GM19467 (cell line): ENCODE measurements around the gene HSFX3.
A peak's percentile ranks its signal among the peaks of the same experiment; 100 is the strongest.
"Not testable (repeated sequence)": the region's sequence is repeated elsewhere in the genome, so short reads cannot be mapped to it uniquely, and the experiment has no call there.

Experiments used
- ATAC-seq: cut with Tn5 transposase; IDR thresholded peaks from one replicate; pipeline ENCODE4 v1.9.1; 2021; ENCODE audit warnings: mild to moderate bottlenecking, moderate library complexity; ENCODE audit not compliant: unreplicated experiment

The HSFX3 gene

DNA sequence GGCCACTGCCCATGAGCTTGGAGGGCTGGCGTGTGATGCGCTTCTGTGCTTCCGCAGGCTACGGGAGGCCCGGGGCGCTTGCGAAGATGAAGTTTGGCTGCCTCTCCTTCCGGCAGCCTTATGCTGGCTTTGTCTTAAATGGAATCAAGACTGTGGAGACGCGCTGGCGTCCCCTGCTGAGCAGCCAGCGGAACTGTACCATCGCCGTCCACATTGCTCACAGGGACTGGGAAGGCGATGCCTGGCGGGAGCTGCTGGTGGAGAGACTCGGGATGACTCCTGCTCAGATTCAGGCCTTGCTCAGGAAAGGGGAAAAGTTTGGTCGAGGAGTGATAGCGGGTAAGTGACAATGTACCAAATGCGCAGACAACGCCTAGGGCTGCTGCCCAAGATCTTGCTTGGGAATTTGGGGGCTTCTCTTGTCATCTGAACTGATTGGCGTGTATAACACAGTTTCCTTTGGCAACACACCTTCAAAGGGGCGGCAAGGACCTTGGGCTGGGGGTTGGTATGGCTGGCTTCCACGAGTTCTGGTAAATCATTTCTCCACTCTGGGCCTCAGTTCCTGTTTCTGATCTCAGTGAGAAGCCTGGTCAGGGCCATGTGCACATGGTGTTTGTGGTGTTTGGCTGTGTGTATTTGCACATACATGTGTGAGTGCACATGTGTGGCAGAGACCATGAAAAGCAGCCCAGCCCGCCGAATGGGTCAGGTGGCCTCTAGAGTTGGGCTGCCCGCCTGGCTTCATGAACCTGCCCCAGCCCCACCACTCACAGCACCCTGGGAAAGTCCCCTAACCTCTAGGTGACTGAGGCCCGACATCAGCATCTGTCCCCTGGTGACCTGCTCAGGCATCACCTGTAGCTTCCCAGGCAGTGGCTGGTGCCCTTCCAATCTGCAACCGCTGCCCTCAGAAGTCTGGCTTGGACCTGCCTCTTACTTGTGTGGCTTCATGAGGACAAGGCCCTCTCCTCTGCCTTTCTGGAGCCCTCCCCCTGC lies 3.9 kb downstream of the HSFX3 start:
- peak; percentile 36 for ATAC-seq

DNA sequence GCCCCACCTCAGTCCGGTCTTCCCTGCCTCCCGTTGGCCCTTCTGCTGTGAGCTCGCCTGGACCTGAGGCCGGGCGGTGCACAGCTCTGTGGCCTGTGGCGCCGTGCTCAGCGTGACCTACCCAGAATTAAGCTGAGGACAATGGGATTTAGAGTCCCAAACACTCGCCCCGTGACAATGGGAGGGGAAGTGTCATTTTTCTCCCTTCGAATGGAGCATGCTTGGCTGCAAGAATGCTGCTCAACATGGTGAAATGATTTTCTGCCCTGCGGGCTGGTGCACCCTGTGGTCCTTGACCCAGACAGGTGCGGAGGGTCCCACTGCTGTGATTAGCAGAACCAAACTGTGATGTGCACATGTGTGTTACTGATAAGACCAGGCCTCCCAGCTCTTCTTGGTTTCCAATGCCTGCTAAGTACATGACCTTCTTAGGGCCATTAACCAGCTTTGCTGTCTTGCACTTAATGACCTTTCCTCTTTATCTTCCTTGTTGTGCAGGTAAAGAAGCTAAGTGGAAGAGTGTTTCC lies 8.1 kb downstream of the HSFX3 start:
- ATAC-seq = no peak

DNA sequence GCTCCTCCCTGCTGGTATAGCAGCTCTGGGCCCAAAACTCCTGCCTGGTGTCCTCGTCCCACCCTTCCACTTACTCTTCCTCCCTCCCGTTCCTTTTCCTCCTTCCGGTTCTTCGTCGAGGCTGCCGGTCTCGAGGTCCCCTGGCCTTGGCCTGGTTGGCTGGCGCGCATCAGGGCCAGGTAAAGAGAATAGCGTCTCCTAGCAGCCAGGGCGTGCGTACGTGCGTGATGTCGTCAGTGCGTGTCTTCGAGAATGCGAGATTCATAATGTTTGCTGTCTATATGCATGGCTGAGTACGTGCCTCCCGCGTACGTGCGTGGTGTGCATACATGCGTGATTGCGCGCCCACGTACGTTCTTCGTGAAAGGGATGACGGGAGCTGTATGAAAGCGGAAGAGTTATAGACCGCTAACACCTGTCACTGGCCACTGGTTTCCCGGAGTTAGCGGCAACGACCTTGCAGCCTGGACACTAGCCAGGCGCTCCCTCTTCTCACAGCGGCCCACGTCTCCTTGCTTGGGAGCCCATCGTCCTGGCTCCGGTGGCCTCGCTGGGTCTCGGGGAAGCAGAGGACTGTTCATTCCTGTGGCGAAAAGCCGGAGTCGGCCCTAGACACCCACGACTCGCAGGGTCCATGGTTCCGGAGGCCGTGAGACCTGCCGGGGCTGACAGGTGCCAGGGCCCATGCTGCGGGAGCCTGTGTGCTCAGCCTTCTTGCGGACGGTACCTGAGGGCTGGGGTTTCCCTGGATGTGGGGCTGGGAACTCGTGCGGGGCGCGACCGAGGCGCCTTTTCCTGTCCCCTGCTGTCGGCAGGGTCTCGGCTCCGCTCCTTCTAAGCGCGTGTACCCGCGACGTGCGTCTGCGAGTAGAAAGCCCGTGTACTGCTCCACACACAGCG lies 8.9 kb downstream of the HSFX3 start, which contains the start of gene EOLA1:
EOLA1 (plus strand) TSS at position 392 of the 900 bp plus-strand sequence. CDS start 4,619 bp downstream, outside the sequence.
- ATAC-seq = peak; percentile 78

DNA sequence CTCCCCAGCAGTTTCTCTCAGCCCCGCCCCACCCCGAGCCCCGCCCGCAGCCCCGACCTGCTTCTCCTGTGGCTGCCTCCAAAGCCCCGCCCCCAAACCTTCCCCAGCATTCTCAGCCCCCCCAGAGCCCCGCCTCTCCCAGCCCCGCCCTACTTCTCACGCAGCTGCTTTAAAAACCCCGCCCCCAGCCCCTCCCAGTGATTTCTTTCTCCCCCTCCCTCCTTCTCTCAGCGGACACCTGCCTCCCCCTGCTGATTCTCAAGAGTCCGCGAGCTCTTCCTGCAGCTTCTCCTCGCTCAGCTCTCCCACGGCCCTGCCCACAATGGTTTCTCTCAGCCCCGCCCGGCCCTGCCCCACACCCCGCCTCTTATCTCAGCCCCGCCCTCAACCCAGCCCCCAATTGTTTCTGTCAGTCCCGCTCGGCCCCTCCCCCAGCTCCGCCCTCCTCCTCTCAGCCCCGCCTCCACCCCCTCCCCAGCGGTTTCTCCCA lies 9.5 kb downstream of the HSFX3 start:
- peak; percentile 17 for ATAC-seq

DNA sequence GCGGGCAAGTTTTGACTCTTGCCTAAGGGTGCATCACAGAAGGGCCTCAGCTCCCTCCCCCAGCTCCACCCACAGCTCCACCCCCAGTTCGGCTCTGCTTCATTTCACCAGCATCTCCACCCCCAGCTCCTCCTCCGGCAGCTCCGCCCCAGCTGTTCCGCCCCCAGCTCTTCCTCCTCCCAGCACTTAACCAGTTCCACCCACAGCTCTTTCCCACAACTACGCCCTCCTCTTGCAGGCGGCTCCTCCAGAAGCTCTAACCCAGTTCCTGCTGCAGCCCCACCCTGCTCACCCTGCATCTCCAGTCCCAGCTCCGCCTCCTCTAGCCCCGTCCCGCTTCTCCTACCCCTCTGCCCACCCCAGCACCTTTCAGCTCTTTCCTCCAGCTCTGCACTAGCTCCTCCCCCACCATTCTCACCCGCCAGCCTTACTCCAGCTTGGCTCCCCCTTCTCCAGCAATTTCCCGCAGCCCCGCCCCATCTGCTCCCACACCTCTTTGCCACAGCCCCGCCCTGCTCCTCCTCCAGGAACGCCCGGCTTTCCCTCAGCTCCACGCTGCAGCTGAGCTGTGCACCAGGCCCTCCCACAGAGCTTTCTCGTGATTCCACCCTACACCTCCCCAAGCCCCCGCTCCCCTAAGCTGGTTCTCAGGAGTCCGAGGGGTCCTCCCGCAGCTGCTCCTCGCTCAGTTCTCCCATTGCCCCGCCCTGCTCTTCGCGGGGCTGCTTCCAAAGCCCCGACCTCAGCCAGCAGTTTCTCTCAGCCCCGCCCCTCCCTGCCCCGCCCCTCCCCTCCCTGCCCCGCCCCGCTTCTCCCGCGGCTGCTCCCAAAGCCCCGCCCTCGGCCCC lies 10.2 kb downstream of the HSFX3 start:
- ATAC-seq = peak; percentile 45

DNA sequence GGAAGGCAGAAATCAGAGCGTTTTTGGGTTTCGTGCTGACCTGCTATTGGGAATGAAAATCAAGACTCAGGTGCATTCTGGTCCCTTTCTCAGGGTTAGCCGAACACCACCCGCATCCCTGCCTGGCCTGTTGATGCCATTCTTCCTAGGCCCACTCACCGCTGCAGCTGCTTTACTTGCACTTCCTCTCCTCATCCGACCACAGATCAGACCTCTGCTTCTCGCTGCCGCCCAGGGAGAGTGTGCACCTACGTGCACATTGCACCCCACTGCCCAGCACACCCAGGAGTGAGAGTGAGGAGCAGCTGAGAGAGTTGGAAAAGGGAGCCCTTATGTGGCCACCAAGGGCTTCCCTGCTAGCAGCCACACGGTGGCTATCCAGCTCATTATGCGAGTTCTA lies 12.2 kb downstream of the HSFX3 start:
- not testable (repeated sequence) for ATAC-seq

DNA sequence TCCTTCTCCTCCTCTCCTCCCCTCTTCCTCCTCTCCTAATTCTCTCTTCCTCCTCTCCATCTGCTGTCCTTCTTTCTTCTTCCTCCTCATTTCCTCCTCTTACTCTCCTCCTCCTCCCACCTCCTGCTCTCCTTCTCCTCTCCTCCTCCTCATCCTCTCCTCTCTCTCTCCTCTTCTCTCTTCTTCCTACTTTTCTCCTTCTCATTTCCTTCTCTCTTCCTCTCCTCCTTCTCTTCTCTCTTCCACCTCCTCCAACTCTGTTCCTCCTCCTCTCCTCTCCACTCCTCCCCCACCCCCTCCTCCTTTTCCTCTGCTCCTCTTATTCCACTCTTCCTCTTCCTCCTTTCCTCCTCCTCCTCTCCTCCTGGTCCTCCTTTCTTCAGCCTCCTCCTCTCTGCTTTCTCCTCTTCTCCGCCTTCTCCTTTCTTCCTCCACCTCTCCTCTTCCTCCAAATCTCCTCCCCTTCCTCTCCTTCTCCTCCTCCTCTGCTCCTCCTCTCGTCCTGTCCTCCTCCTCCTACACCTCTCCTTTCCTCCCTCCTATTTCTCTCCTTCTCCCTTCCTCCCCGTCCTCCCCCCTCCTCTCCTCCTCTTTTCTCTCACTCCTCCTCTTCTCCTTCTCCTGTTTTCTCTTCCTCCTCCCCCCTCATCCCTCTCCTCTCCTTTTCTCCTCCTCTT lies 14.7 kb downstream of the HSFX3 start:
- ATAC-seq = not testable (repeated sequence)

DNA sequence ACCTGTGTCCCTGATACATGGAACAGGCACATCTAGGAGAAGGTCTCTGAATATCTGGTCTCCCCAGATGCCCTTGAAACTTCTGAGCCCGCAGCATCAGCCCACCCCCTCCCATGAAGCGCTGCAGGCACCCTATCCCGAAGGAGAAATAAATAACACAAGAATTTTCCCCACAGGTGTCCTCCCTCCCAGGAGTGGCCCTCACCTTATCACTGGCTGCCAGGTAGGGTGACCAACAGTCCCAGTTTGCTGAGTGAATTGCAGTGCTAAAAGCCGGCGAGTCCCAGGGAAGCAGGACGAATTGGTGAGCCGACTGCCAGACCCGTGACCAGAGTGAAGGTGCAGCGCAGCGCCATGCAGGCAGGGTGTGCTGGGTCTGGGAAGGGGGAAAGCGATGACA lies 15.7 kb downstream of the HSFX3 start:
- ATAC-seq = not testable (repeated sequence)

DNA sequence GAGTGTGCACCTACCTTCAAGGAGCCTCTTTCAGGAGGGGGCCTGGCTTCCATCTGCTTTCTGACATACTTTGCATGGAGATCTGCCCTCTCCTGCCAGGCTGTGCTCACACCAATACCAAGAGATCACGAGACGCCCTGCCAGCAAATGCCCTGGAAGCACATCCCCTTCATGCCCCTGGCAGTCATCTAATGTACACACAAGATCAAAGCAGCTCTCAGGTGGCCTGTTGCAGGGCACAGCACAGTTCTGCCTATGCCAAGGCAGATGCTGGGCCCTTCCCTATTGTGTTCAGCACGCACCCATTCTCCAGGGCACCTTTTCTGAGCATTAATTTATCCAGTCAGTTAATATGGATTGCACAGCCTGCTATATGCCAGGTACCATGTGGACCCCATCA lies 16.9 kb downstream of the HSFX3 start:
- not testable (repeated sequence) for ATAC-seq

DNA sequence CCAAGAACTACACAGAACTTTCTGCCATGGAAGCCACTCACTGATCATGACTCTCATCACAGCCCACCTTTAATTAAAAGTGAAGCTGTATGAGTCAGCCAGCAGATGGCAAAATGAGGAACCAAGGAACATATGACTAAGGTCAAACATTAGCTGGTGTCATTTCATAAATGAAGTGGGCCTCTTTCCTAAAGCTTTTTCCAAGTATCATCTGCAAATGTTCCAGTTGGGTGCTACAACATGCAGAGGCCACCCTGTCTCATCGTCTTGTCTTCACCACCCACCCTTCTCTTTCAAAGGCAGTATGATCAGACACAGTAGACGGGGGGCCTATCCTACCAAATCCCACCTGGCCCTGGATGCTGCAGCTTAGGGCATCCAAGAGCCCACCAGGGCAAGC lies 18.1 kb downstream of the HSFX3 start:
- peak; percentile 46 for ATAC-seq

DNA sequence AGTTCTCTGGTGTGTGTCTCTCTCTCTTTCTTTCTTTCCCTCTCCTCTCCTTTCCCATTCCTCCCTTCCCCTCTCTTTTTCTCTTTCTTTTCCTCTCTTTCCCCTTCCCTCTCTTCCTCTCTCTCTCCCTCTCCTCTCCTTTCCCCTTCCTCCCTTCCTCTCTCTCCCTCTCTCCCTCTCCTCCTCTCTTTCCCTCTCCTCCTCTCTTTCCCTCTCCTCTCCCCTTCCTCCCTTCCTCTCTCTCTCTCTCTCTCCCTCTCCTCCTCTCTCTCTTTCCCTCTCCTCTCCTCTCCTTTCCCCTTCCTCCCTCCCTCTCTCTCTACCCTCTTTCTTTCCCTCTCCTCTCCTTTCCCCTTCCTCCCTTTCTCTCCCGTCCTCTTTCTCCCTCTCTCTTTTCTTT lies 21.3 kb downstream of the HSFX3 start:
- ATAC-seq = no peak

DNA sequence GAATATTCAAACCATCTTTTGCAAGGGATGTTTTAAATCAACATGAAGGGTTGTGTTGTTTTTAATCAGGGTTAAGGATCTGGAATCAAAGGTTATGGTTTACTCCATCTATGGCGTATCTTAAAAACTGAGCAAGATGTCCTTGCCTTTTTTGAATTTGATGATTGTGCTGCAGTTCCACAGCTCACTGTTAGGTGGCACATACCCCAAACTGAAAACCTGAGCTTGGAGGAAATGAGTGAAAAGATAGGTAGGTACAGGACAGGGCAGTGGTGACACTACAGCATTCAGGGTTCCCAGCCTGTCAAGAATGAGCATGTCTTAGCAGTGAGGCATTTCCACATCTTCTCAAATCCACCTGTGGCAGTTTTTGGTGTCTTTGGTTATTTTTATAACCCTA lies 22.0 kb downstream of the HSFX3 start:
- peak; percentile 29 for ATAC-seq

DNA sequence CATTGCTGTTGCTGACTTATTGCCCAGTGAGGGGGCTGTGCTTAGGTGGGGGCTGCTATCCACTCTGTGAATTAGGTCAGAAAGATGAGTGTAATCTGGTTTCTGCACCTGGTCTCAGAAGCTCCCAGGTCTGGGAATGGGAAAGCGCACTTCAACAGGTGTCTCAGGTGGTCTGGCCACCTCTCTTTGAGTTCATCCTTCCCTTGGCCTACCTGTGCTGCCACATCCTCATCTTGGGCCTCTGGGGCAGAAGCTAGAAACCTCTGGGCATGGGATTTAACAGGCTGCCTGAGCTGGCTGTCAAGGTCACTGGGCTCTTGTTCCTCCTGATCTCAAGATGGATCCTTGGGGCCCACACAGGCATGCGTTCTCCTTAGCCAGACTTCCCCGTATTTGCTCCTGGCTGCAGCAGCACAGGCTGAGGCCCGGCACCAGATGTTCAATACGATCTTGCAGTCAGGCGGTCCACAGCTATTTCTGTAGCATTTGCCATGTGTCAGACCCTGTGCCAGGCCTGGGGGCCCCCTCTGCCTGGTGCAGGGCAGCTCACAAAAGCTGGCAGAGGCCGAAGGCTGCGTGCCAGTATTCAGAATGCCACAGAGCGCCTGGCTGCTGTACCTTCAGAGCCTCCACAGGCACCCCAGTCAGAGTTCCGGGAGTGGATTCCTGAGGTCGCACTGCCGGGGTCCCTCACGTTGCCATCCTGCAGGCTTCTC lies 23.2 kb downstream of the HSFX3 start:
- not testable (repeated sequence) for ATAC-seq

DNA sequence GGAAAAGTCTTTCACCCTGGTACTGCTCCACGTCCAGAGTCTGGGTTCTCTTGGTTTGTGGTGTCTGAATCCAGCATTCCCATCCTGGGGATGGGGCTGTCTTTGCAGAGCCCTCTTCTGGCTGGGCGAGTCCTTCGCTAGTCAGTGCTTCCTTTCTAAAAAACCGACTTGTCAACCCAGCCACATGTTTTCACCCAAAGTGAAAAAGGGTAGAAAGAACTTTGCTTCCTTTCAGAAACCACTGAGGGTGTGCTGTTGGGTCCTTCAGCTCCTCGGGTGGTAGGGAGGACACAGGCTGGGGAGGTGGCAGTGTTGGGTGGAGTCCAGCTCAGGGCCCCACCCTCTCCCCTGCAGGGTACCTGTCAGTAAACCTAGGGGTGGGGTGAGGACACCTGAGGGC lies 23.8 kb downstream of the HSFX3 start:
- ATAC-seq = peak; percentile 45

DNA sequence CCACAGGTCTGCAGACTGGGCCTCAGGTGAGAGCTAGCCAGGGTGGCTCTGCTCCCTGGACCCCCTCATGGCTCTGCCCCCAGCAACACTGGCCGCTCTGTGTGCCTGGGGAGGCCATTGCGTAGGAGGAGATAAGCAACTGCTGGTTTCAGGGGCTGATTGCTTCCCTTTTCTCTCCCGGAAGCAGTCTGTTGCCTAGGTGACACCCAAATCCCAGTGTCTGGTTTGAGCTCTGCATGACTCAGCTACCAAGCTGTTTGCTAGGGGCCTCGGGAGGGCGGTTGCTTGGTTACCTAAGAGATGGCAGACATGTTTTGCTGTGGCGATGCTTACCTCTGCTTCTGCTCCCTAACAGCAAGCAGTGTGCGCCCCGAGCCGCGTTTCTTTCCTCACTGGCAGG lies 24.3 kb downstream of the HSFX3 start:
- peak; percentile 95 for ATAC-seq

DNA sequence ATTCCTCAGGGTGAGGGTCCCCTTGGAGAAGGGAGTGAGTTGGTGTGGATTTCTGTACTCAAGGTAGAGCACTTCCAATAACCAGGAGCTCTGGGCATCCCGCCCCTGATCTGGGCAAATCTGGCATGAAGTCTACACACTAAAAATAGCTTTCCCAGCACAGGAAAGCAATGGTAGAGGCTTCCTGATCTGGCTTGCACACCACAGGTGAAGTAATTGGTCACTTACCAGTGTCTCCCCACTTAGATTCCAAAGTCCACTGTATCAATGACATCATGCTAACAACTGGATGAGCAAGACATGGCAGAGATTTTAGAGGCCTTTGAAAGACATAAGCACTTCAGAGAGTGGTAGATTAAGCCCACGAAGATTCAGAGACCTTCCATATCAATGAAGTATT lies 26.8 kb downstream of the HSFX3 start:
- ATAC-seq = no peak

DNA sequence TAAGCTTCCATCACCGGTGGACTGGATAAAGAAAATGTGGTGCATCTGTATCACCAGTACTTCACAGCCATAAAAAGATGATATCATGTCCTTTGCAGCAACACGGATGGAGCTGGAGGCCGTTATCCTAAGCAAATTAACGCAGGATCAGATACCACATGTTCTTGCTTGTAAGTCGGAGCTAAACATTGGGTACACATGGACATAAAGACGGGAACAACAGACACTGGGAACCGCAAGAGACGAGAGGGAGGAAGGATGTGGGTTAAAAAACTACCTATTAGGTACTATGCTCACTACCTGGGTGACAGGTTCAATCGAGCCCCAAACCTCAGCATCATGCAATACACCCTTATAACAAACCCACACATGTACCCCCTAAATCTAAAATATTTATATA lies 28.3 kb downstream of the HSFX3 start:
- no peak for ATAC-seq

DNA sequence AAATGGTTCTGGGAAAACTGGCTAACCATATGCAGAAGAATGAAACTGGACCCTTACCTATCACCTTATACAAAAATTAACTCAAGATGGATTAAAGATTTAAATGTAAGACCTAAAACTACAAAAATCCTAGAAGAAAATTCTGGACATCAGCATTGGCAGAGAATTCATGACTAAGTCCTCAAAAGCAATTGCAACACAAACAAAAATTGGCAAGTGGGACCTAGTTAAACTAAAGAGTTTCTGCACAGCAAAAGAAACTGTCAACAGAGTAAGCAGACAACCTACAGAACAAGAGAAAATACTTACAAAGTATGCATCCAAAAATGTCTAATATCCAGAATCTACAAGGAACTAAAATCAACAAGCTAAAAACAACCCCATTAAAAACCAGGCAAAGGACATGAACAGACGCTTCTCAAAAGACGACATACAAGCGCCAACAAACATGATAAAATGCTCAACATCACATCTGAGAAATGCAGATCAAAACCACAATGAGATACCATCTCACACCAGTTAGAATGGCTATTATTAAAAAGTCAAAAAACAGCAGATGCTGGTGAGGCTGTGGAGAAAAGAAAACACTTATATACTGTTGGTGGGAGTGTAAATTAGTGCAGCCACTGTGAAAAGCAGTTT lies 29.0 kb downstream of the HSFX3 start:
- not testable (repeated sequence) for ATAC-seq
